ENCODE data around the gene PXT1.
A peak's percentile ranks its signal among the peaks of the same experiment; 100 is the strongest.
"Not testable (repeated sequence)": the region's sequence is repeated elsewhere in the genome, so short reads cannot be mapped to it uniquely, and the experiment has no call there.

Gene PXT1

GRCh38 chr6:36443471-36444428, 1.1 kb upstream of the PXT1 start:
- DNase-seq, result peak; percentile 51

GRCh38 chr6:36442103-36442670, 467 bp downstream of the PXT1 start:
- no peak for DNase-seq

- DNase-seq, result peak; percentile 89
Observed at GRCh38 chr6:36441307-36441894, 1.3 kb downstream of the PXT1 start.

GRCh38 chr6:36436466-36436865, 6.2 kb downstream of the PXT1 start:
- no peak for DNase-seq

GRCh38 chr6:36432151-36432671, 10.4 kb downstream of the PXT1 start:
- no peak for DNase-seq

- DNase-seq, result no peak
Observed at GRCh38 chr6:36431197-36431596, 11.5 kb downstream of the PXT1 start.

- no peak for DNase-seq
Observed at GRCh38 chr6:36430351-36430750, 12.3 kb downstream of the PXT1 start.

- no peak for DNase-seq
Observed at GRCh38 chr6:36428911-36429310, 13.7 kb downstream of the PXT1 start.

- DNase-seq, result no peak
Observed at GRCh38 chr6:36426622-36427021, 16.0 kb downstream of the PXT1 start.

- DNase-seq, result peak; percentile 99
Observed at GRCh38 chr6:36423101-36423824, 19.4 kb downstream of the PXT1 start.

GRCh38 chr6:36422714-36423100, 19.9 kb downstream of the PXT1 start:
- no peak for DNase-seq

- DNase-seq, result no peak
Observed at GRCh38 chr6:36419310-36419709, 23.3 kb downstream of the PXT1 start.

GRCh38 chr6:36418558-36418957, 24.1 kb downstream of the PXT1 start:
- peak; percentile 11 for DNase-seq

- DNase-seq, result no peak
Observed at GRCh38 chr6:36414481-36414880, 28.2 kb downstream of the PXT1 start.

GRCh38 chr6:36413489-36414480, 28.9 kb downstream of the PXT1 start:
- no peak for DNase-seq

- not testable (repeated sequence) for DNase-seq
Observed at GRCh38 chr6:36409718-36410117, 32.9 kb downstream of the PXT1 start.

- no peak for DNase-seq
Observed at GRCh38 chr6:36404164-36404563, 38.5 kb downstream of the PXT1 start.

GRCh38 chr6:36402481-36402880, 40.2 kb downstream of the PXT1 start:
- no peak for DNase-seq

- no peak for DNase-seq
Observed at GRCh38 chr6:36399970-36400369, 42.7 kb downstream of the PXT1 start.

- no peak for DNase-seq
Observed at GRCh38 chr6:36392621-36393020, 50.0 kb downstream of the PXT1 start.

- no peak for DNase-seq
Observed at GRCh38 chr6:36389353-36389752, 53.3 kb downstream of the PXT1 start.
